ENCODE data around the gene ARPC2. TPM values are rescaled to one million over a fixed set of nuclear protein-coding genes. Genes with fewer than 3 reads are reported as not detected.

Gene ARPC2
- total RNA-seq, 2 experiments from 2014 or later, result 708 to 729 TPM

DNA sequence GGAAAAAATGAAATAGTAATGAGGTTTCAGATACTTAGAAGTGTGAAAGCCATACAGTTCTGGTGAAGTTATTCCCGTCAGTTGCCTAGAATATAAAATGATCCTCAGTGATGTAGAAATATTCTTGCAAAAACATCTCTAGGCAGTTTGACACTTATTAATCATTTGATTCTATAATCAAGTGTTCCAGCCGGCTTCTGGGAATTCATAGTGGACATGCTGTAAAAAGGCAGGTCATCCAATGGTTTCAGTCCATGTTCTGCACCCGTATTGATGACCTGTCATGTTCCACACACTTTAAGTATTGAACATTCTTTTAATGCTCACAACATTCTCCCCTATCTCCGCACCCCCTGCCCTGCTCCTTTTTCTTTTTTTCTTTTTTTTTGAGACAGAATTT lies 19.8 kb downstream of the ARPC2 start:
- H3K27ac Mint-ChIP-seq, result no peak overlapping the region
- H3K36me3 Mint-ChIP-seq (ENCODE audit: low read depth), result peaks cover 83% of the 10 kb centered on the region
- H3K4me1 Mint-ChIP-seq, result peaks cover 20% of the 10 kb centered on the region
- H3K27me3 Mint-ChIP-seq, result no peaks in the 10 kb centered on the region
- DNase-seq, result no peak
- no peak overlapping the region for H3K4me3 Mint-ChIP-seq
- H3K9me3 Mint-ChIP-seq, result no peaks in the 10 kb centered on the region
- ChIA-PET CTCF (no interaction called here), POLR2A (no interaction called here)

DNA sequence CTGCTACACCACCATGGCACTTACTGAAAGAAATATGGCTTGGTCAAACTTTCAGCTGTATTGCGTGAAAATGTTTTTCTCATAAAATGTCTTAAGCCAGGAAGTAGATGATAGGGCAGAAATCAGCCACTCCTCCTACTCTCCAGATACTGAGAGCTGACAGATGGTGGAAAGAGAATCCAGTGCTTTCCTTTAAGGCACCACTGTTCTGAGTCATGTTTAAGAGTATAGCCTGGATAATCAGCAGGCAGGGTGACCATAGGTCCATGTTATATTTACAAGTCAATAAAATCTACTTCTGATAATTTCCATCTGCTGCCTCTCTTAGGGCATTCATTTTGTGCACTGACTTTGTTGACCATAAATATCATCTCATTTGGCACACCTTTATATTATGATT lies 21.9 kb downstream of the ARPC2 start:
- CTCF ChIA-PET, result no interaction called here
- POLR2A ChIA-PET, result no interaction called here
- Mint-ChIP-seq H3K36me3 (ENCODE audit: low read depth) (peaks cover 87% of the 10 kb centered on the region), H3K27me3 (no peaks in the 10 kb centered on the region), H3K4me3 (no peak overlapping the region), H3K9me3 (no peaks in the 10 kb centered on the region), H3K27ac (no peak overlapping the region), H3K4me1 (peaks cover 16% of the 10 kb centered on the region)
- DNase-seq, result no peak

DNA sequence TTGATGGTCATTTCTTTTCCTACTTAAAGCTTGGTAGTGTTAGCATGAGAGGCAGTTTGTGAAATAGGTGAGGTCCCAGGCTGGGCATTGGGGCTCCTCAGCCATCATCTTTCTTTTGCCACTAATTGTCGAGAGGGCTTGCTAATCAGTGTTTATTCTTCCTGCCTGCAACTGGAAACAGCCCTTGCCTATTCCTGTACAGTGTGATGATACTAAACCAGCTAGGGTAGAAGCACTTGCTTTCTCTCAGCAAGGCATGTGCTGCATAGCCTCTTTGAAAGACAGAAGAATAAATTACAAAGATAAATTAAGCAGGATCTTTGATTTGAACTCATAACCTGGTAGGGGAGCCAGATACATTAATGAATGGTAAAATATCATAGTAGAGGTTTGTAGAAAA lies 27.2 kb downstream of the ARPC2 start:
- peaks cover 15% of the 10 kb centered on the region for H3K4me1 Mint-ChIP-seq
- ChIA-PET CTCF (interaction anchor here (0.6 to 3.1 kb wide), 8 partner anchors 13 to 516 kb away, joined by 3 to 13 read pairs (median 4); partner anchors contain the start of genes AAMP and PNKD), POLR2A (interaction anchor here (0.5 kb wide), 1 partner anchor 16 kb away, joined by 5 read pairs; no protein-coding TSS in a partner anchor)
- no peak for DNase-seq
- H3K36me3 Mint-ChIP-seq (ENCODE audit: low read depth), result peaks cover 88% of the 10 kb centered on the region
- no peak overlapping the region for H3K27ac Mint-ChIP-seq
- H3K9me3 Mint-ChIP-seq, result no peaks in the 10 kb centered on the region
- no peak overlapping the region for H3K4me3 Mint-ChIP-seq
- no peaks in the 10 kb centered on the region for H3K27me3 Mint-ChIP-seq

GRCh38 chr2:218244665-218245064 lies 27.7 kb downstream of the ARPC2 start:
- Mint-ChIP-seq H3K4me1 (peaks cover 13% of the 10 kb centered on the region), H3K9me3 (no peaks in the 10 kb centered on the region), H3K36me3 (ENCODE audit: low read depth) (peaks cover 89% of the 10 kb centered on the region), H3K27ac (no peak overlapping the region), H3K4me3 (no peak overlapping the region), H3K27me3 (no peaks in the 10 kb centered on the region)
- ChIA-PET POLR2A (no interaction called here), CTCF (interaction anchor here (1.1 to 3.1 kb wide), 7 partner anchors 9 to 26 kb away, joined by 3 to 13 read pairs (median 5); partner anchors contain the start of genes AAMP and PNKD)
- no peak for DNase-seq

- Mint-ChIP-seq H3K36me3 (ENCODE audit: low read depth) (peaks cover 89% of the 10 kb centered on the region), H3K4me3 (no peak overlapping the region), H3K27me3 (no peaks in the 10 kb centered on the region), H3K9me3 (no peaks in the 10 kb centered on the region), H3K4me1 (peaks cover 16% of the 10 kb centered on the region), H3K27ac (no peak overlapping the region)
- DNase-seq, result no peak
- CTCF ChIA-PET, result interaction anchor here (0.5 to 3.1 kb wide), 6 partner anchors 8 to 381 kb away, joined by 3 to 13 read pairs (median 4); no protein-coding TSS in a partner anchor
- POLR2A ChIA-PET, result no interaction called here
Measured at GRCh38 chr2:218245214-218245613, 28.2 kb downstream of the ARPC2 start.

- no peak for DNase-seq
- ChIA-PET POLR2A (no interaction called here), CTCF (no interaction called here)
- peaks cover 7% of the 10 kb centered on the region for H3K4me1 Mint-ChIP-seq
- H3K4me3 Mint-ChIP-seq, result no peak overlapping the region
- H3K36me3 Mint-ChIP-seq (ENCODE audit: low read depth), result peaks cover 87% of the 10 kb centered on the region
- H3K27ac Mint-ChIP-seq, result no peak overlapping the region
- no peaks in the 10 kb centered on the region for H3K9me3 Mint-ChIP-seq
- no peaks in the 10 kb centered on the region for H3K27me3 Mint-ChIP-seq
Measured at GRCh38 chr2:218249691-218250090, 32.7 kb downstream of the ARPC2 start.

- CTCF ChIA-PET, result interaction anchor here (1.0 to 1.7 kb wide), 8 partner anchors 8 to 458 kb away, joined by 3 to 6 read pairs (median 3); partner anchors contain the start of gene TTLL4
- no peak for DNase-seq
- H3K9me3 Mint-ChIP-seq, result no peaks in the 10 kb centered on the region
- no peak overlapping the region for H3K4me3 Mint-ChIP-seq
- POLR2A ChIA-PET, result interaction anchor here (1.5 kb wide), 1 partner anchor 33 kb away, joined by 3 read pairs; no protein-coding TSS in a partner anchor
- H3K4me1 Mint-ChIP-seq, result peaks cover 19% of the 10 kb centered on the region
- H3K27ac Mint-ChIP-seq, result peak overlapping the region; percentile 57
- no peaks in the 10 kb centered on the region for H3K27me3 Mint-ChIP-seq
- peaks cover 74% of the 10 kb centered on the region for H3K36me3 Mint-ChIP-seq (ENCODE audit: low read depth)
Measured at GRCh38 chr2:218252509-218253231, 35.7 kb downstream of the ARPC2 start.

- ChIA-PET POLR2A (interaction anchor here (1.5 kb wide), 1 partner anchor 33 kb away, joined by 3 read pairs; no protein-coding TSS in a partner anchor), CTCF (interaction anchor here (1.0 to 1.6 kb wide), 7 partner anchors 8 to 457 kb away, joined by 3 to 4 read pairs (median 3); partner anchors contain the start of gene TTLL4)
- Mint-ChIP-seq H3K4me3 (no peak overlapping the region), H3K9me3 (no peaks in the 10 kb centered on the region), H3K27me3 (no peaks in the 10 kb centered on the region), H3K27ac (peak overlapping the region; percentile 57), H3K36me3 (ENCODE audit: low read depth) (peaks cover 70% of the 10 kb centered on the region), H3K4me1 (peaks cover 17% of the 10 kb centered on the region)
- no peak for DNase-seq
Measured at GRCh38 chr2:218253232-218253625, 36.2 kb downstream of the ARPC2 start.

DNA sequence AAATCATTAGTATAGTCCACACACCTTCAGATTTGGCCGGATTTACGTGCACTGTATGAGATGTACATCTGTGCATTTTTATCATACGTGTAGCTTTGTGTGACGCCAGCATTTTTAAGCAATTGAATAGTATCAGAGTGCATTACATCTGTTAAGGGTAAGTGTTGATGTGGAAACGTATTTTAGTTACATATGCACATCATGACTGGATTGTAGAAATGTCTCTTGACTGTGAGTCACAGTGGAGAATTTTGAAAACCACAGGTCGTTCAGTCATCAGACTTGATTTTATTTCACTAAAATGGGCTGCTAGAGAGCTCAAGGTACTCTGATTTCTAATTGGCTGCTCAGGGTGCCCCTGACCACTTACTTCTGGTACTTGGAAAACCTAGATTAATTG lies 38.5 kb downstream of the ARPC2 start:
- Mint-ChIP-seq H3K4me3 (no peak overlapping the region), H3K9me3 (no peaks in the 10 kb centered on the region), H3K4me1 (peaks cover 21% of the 10 kb centered on the region), H3K36me3 (ENCODE audit: low read depth) (peaks cover 51% of the 10 kb centered on the region), H3K27me3 (no peaks in the 10 kb centered on the region), H3K27ac (no peak overlapping the region)
- CTCF ChIA-PET, result interaction anchor here (1.2 to 2.9 kb wide), 5 partner anchors 13 to 24 kb away, joined by 3 to 12 read pairs (median 4); partner anchors contain the start of genes AAMP and PNKD
- POLR2A ChIA-PET, result no interaction called here
- DNase-seq, result no peak

- no peak overlapping the region for H3K4me3 Mint-ChIP-seq
- ChIA-PET CTCF (interaction anchor here (0.6 to 2.9 kb wide), 18 partner anchors 9 to 184 kb away, joined by 3 to 14 read pairs (median 4); partner anchors contain the start of genes AAMP, ARPC2 and PNKD), POLR2A (interaction anchor here (0.6 kb wide), 1 partner anchor 104 kb away, joined by 4 read pairs; no protein-coding TSS in a partner anchor)
- DNase-seq, result no peak
- peak overlapping the region; percentile 36 for H3K27ac Mint-ChIP-seq
- H3K4me1 Mint-ChIP-seq, result peaks cover 21% of the 10 kb centered on the region
- peaks cover 40% of the 10 kb centered on the region for H3K36me3 Mint-ChIP-seq (ENCODE audit: low read depth)
- no peaks in the 10 kb centered on the region for H3K27me3 Mint-ChIP-seq
- H3K9me3 Mint-ChIP-seq, result no peaks in the 10 kb centered on the region
Measured at GRCh38 chr2:218256612-218257350, 39.8 kb downstream of the ARPC2 start.

DNA sequence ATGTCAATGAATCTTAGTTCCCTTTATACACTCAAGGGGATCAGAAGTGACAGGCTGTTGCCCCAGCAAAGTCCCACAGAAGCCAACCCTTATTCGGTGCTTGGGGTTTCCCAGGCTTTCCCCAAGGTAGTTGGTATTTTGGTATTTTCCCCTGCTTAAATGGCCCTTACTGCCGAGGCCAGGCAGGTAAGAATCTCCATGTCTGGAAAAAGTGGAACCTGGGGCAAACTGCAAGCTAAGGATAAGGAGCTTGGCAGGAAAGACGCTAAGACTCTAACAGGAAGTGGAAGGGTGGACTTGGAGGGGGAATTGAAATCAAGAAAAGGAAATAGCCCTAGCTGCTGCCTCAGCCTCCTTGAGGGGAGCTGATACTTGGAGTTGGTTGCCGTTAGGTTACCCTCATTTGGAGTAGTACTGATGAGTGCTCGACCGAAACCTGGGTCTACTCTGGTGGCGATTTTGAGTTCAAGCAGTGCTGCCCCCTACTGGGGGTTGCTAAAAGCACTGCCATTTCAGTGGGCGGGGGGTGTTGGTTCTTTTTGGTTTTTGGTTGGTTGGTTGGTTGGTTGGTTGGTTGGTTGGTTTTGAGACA lies 40.5 kb downstream of the ARPC2 start:
- POLR2A ChIA-PET, result interaction anchor here (0.6 kb wide), 1 partner anchor 103 kb away, joined by 4 read pairs; no protein-coding TSS in a partner anchor
- Mint-ChIP-seq H3K36me3 (ENCODE audit: low read depth) (peaks cover 33% of the 10 kb centered on the region), H3K27ac (peak overlapping the region; percentile 80), H3K9me3 (no peaks in the 10 kb centered on the region), H3K27me3 (no peaks in the 10 kb centered on the region), H3K4me3 (no peak overlapping the region), H3K4me1 (peaks cover 21% of the 10 kb centered on the region)
- CTCF ChIA-PET, result interaction anchor here (0.6 to 2.9 kb wide), 17 partner anchors 8 to 382 kb away, joined by 3 to 14 read pairs (median 5); partner anchors contain the start of genes AAMP, ARPC2 and PNKD
- DNase-seq, result peak; percentile 67
